ENCODE data around the gene KLHDC10. TPM values are rescaled to one million over a fixed set of nuclear protein-coding genes. Genes with fewer than 3 reads are reported as not detected.
A peak's percentile ranks its signal among the peaks of the same experiment; 100 is the strongest.

The KLHDC10 gene
- total and polyA plus RNA-seq, 2 of the 13 experiments (the other 11 are each of a cell fraction or from before 2014, with no cell fraction given): 11.9 to 21.6 TPM

DNA sequence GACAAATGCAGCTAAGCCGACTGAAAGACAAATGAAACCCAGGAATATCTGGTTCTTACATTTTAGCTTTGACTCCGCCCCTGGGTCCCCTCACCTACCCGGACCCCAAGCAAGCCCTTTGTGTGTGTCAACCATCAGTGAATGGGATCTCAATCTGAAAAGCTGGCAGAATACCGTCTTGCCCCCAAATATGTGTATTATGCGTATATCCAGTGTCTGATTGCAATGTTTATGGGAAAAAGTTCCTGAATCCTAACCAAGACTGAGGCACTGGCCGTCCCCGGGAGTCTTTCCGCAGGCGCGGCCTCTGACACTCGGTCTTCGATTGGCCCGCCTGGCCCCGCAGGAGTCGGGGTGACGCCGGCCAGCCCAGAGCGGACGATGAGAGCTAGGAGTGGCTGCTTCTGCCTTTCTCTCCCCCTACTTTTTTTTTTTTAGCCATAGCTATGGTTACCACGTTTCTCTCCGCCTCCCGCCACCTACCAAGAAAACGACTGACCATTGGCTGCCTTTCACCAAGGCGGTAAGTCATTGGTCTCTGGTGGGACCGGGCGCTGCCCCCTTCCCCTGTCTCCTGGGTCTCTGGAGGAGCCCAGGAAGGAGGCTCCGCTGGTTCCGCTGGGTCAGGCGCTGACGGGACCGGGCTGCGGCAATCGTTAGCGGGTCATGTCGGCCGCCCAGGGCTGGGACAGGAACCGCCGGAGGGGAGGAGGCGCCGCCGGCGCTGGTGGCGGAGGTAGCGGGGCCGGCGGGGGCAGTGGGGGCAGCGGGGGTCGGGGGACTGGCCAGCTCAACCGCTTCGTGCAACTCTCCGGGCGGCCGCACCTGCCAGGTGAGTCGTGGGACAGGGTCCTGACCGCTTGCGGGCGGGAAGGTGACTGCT, at the start of gene KLHDC10 (continued):
- no peak for TF ChIP-seq ZZZ3 (CRISPR knock-in tag; IDR thresholded peaks at IDR 0.05; ENCODE audit: borderline replicate concordance)
- no peak for TF ChIP-seq ZNF335 (CRISPR knock-in tag; IDR thresholded peaks at IDR 0.05)
- peak; percentile 71; the same call in 1 of the 2 replicates for TF ChIP-seq CBFB (CRISPR knock-in tag; IDR thresholded peaks at IDR 0.05)
- TF ChIP-seq, protein P1, sequence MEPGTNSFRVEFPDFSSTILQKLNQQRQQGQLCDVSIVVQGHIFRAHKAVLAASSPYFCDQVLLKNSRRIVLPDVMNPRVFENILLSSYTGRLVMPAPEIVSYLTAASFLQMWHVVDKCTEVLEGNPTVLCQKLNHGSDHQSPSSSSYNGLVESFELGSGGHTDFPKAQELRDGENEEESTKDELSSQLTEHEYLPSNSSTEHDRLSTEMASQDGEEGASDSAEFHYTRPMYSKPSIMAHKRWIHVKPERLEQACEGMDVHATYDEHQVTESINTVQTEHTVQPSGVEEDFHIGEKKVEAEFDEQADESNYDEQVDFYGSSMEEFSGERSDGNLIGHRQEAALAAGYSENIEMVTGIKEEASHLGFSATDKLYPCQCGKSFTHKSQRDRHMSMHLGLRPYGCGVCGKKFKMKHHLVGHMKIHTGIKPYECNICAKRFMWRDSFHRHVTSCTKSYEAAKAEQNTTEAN (CRISPR knock-in tag; conservative IDR thresholded peaks at IDR 0.05): no peak
- TF ChIP-seq ZNF343 (CRISPR knock-in tag; IDR thresholded peaks at IDR 0.05): no peak
- TF ChIP-seq TMF1 (CRISPR knock-in tag; IDR thresholded peaks at IDR 0.05; ENCODE audit: low read depth): peak; percentile 45; the same call in 1 of the 2 replicates
- TF ChIP-seq TCF12 (IDR thresholded peaks at IDR 0.05): no peak
- TF ChIP-seq TCF12 (CRISPR knock-in tag; IDR thresholded peaks at IDR 0.05): no peak
- TF ChIP-seq ZNF552 (CRISPR knock-in tag; IDR thresholded peaks at IDR 0.05; ENCODE audit: borderline replicate concordance): no peak
- TF ChIP-seq ZNF549 (CRISPR knock-in tag; IDR thresholded peaks at IDR 0.05): no peak
- TF ChIP-seq, protein P2, sequence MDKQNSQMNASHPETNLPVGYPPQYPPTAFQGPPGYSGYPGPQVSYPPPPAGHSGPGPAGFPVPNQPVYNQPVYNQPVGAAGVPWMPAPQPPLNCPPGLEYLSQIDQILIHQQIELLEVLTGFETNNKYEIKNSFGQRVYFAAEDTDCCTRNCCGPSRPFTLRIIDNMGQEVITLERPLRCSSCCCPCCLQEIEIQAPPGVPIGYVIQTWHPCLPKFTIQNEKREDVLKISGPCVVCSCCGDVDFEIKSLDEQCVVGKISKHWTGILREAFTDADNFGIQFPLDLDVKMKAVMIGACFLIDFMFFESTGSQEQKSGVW (CRISPR knock-in tag; IDR thresholded peaks at IDR 0.05; ENCODE audit: borderline replicate concordance): no peak
- TF ChIP-seq AGO1 (IDR thresholded peaks at IDR 0.05; ENCODE audit: low read depth, low read length, poor library complexity, severe bottlenecking): peak; percentile 46
- peak; percentile 83 for TF ChIP-seq KDM2A (CRISPR knock-in tag; IDR thresholded peaks at IDR 0.05; ENCODE audit: borderline replicate concordance, low read depth)
- peak; percentile 79; the same call in 1 of the 2 replicates for TF ChIP-seq ZNF747 (CRISPR knock-in tag; IDR thresholded peaks at IDR 0.05; ENCODE audit: borderline replicate concordance)
- no peak for TF ChIP-seq SNAPC2 (CRISPR knock-in tag; IDR thresholded peaks at IDR 0.05)
- TF ChIP-seq ZFP1 (CRISPR knock-in tag; IDR thresholded peaks at IDR 0.05): no peak
- TF ChIP-seq, protein P3, sequence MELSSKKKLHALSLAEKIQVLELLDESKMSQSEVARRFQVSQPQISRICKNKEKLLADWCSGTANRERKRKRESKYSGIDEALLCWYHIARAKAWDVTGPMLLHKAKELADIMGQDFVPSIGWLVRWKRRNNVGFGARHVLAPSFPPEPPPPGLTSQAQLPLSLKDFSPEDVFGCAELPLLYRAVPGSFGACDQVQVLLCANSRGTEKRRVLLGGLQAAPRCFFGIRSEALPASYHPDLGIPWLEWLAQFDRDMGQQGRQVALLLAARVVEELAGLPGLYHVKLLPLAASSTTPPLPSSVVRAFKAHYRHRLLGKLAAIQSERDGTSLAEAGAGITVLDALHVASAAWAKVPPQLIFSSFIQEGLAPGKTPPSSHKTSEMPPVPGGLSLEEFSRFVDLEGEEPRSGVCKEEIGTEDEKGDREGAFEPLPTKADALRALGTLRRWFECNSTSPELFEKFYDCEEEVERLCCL (CRISPR knock-in tag; IDR thresholded peaks at IDR 0.05; ENCODE audit: borderline replicate concordance): no peak; the same call in 1 of the 2 replicates
- TF ChIP-seq CEBPB (IDR thresholded peaks at IDR 0.05; ENCODE audit: borderline replicate concordance, low read depth, low read length): no peak
- no peak for TF ChIP-seq ZNF234 (CRISPR knock-in tag; conservative IDR thresholded peaks at IDR 0.05)
- TF ChIP-seq AGO2 (optimal IDR thresholded peaks at IDR 0.05; ENCODE audit: low read depth, low read length): no peak
- TF ChIP-seq ZNF768 (CRISPR knock-in tag; IDR thresholded peaks at IDR 0.05): no peak
- TF ChIP-seq ZNF143 (CRISPR knock-in tag; IDR thresholded peaks at IDR 0.05): peak; percentile 64
- TF ChIP-seq ZIK1 (CRISPR knock-in tag; IDR thresholded peaks at IDR 0.05; ENCODE audit: borderline replicate concordance, low read depth): no peak; the same call in 1 of the 2 replicates
- TF ChIP-seq ZNF674 (CRISPR knock-in tag; IDR thresholded peaks at IDR 0.05; ENCODE audit: low read depth): no peak
- TF ChIP-seq ZNF746 (CRISPR knock-in tag; IDR thresholded peaks at IDR 0.05): no peak
- 0 out of 2 replicates have a peak, but pooled peaks have one; percentile 80 for TF ChIP-seq ZNF598 (CRISPR knock-in tag; IDR thresholded peaks at IDR 0.05; ENCODE audit: borderline replicate concordance)
